Measurements from ENCODE around the gene PREX1. TPM values are rescaled to one million over a fixed set of nuclear protein-coding genes. Genes with fewer than 3 reads are reported as not detected.

PREX1 gene
- polyA plus RNA-seq, 1 donor (not counting 4 experiments of a cell fraction or from before 2014, with no cell fraction given) = 0.22 TPM

GRCh38 chr20:48816282-48817205 lies 11.3 kb downstream of the PREX1 start:
- Histone ChIP-seq H2AFZ (ENCODE audit: control insufficient read depth, low read length) (no peak overlapping the region), H3K4me2 (ENCODE audit: control insufficient read depth, extremely low read depth, insufficient read depth, low read depth, low read length) (no peak overlapping the region), H3K9ac (ENCODE audit: control insufficient read depth, extremely low read depth, insufficient read depth, low read length) (no peak overlapping the region), H3K9me3 (ENCODE audit: control insufficient read depth, low read depth, low read length) (no peaks in the 10 kb centered on the region), H3K4me1 (ENCODE audit: control insufficient read depth, extremely low read depth, insufficient read depth, low read length) (no peaks in the 10 kb centered on the region), H3K27ac (ENCODE audit: control insufficient read depth, insufficient read depth, low read length) (no peak overlapping the region), H4K20me1 (ENCODE audit: control insufficient read depth, extremely low read depth, insufficient read depth, low read length) (no peaks in the 10 kb centered on the region), H3K9me1 (ENCODE audit: control insufficient read depth, extremely low read depth, insufficient read depth, low read length) (no peaks in the 10 kb centered on the region), H3K79me2 (ENCODE audit: control insufficient read depth, insufficient read depth, low read length) (no peaks in the 10 kb centered on the region), H3K36me3 (ENCODE audit: control insufficient read depth in 2 of 2, extremely low read depth in 1 of 2, insufficient read depth in 2 of 2, low read length in 2 of 2) (no peaks in the 10 kb centered on the region), H3K27me3 (ENCODE audit: control insufficient read depth, extremely low read depth, insufficient read depth, low read length) (peaks cover 8% of the 10 kb centered on the region), H3K4me3 (ENCODE audit: control insufficient read depth in 2 of 3, extremely low read depth in 1 of 3, insufficient read depth in 2 of 3, low read depth in 1 of 3, low read length in 3 of 3) (no peak overlapping the region)
- dilution Hi-C loops (cut with MboI; ENCODE audit: extremely low pct_ligation_motif_present, low sequenced_read_pairs) = no loop called here
- TF ChIP-seq CTCF (optimal IDR thresholded peaks at IDR 0.05 in 1 of 3, IDR thresholded peaks at IDR 0.05 in 1 of 3, conservative IDR thresholded peaks at IDR 0.05 in 1 of 3; ENCODE audit: extremely low read depth in 1 of 3, insufficient read depth in 2 of 3, low read length in 3 of 3) (no peak), EZH2 (IDR thresholded peaks at IDR 0.05; ENCODE audit: low read length) (no peak)
- DNase-seq (ENCODE audit: low read depth, low spot score) (no peak), FAIRE-seq (no peak)

- Histone ChIP-seq H3K27me3 (ENCODE audit: control insufficient read depth, extremely low read depth, insufficient read depth, low read length) (peaks cover 8% of the 10 kb centered on the region), H3K4me1 (ENCODE audit: control insufficient read depth, extremely low read depth, insufficient read depth, low read length) (no peaks in the 10 kb centered on the region), H3K4me2 (ENCODE audit: control insufficient read depth, extremely low read depth, insufficient read depth, low read depth, low read length) (no peak overlapping the region), H2AFZ (ENCODE audit: control insufficient read depth, low read length) (no peak overlapping the region), H3K9me3 (ENCODE audit: control insufficient read depth, low read depth, low read length) (no peaks in the 10 kb centered on the region), H3K27ac (ENCODE audit: control insufficient read depth, insufficient read depth, low read length) (no peak overlapping the region), H3K36me3 (ENCODE audit: control insufficient read depth in 2 of 2, extremely low read depth in 1 of 2, insufficient read depth in 2 of 2, low read length in 2 of 2) (no peaks in the 10 kb centered on the region), H4K20me1 (ENCODE audit: control insufficient read depth, extremely low read depth, insufficient read depth, low read length) (no peaks in the 10 kb centered on the region), H3K4me3 (ENCODE audit: control insufficient read depth in 2 of 3, extremely low read depth in 1 of 3, insufficient read depth in 2 of 3, low read depth in 1 of 3, low read length in 3 of 3) (no peak overlapping the region), H3K79me2 (ENCODE audit: control insufficient read depth, insufficient read depth, low read length) (no peaks in the 10 kb centered on the region), H3K9me1 (ENCODE audit: control insufficient read depth, extremely low read depth, insufficient read depth, low read length) (no peaks in the 10 kb centered on the region), H3K9ac (ENCODE audit: control insufficient read depth, extremely low read depth, insufficient read depth, low read length) (no peak overlapping the region)
- DNase-seq (ENCODE audit: low read depth, low spot score) = no peak
- TF ChIP-seq EZH2 (IDR thresholded peaks at IDR 0.05; ENCODE audit: low read length) = no peak
- TF ChIP-seq CTCF (optimal IDR thresholded peaks at IDR 0.05 in 1 of 3, IDR thresholded peaks at IDR 0.05 in 1 of 3, conservative IDR thresholded peaks at IDR 0.05 in 1 of 3; ENCODE audit: extremely low read depth in 1 of 3, insufficient read depth in 2 of 3, low read length in 3 of 3) = no peak
- FAIRE-seq = no peak
- dilution Hi-C loops (cut with MboI; ENCODE audit: extremely low pct_ligation_motif_present, low sequenced_read_pairs) = no loop called here
Observed at GRCh38 chr20:48815537-48815936, 12.3 kb downstream of the PREX1 start.
